Tibial nerve (tissue), 4 donors: ENCODE measurements around the gene ASIC4.

Source experiments
- CTCF ChIP-seq, 5 experiments: fragments of 200-600 bp in 3 of 5; fragments of 450-650 bp in 2 of 5; sonication (generic) in 3 of 5; IDR thresholded peaks; one replicate each; pipeline ENCODE4 v1.5.1; 2016 to 2019; ENCODE audit warnings: antibody characterized with exemption in 5 of 5, mild to moderate bottlenecking in 3 of 5, moderate library complexity in 2 of 5
- EP300 ChIP-seq, 2 donors: sonication (generic); formaldehyde crosslinking; IDR thresholded peaks; one replicate each; pipeline ENCODE4 v1.6.1; 2017; ENCODE audit warnings: antibody characterized with exemption in 2 of 2, mild to moderate bottlenecking in 1 of 2

GRCh38 chr2:219567131-219567530 is 52.8 kb downstream of the ASIC4 start:
- TF ChIP-seq EP300 (IDR thresholded peaks at IDR 0.05) = no peak
- TF ChIP-seq CTCF (IDR thresholded peaks at IDR 0.05) = no peak
